ENCODE data around the gene PEX11A.

GRCh38 chr15:89693091-89693490, 2.5 kb upstream of the PEX11A start:
- TF ChIP-seq CTCF (IDR thresholded peaks at IDR 0.05), result no peak
- TF ChIP-seq POLR2A (IDR thresholded peaks at IDR 0.05), result no peak
- no peak for TF ChIP-seq EP300 (IDR thresholded peaks at IDR 0.05)
